ENCODE data around the gene LLGL2. TPM values are rescaled to one million over a fixed set of nuclear protein-coding genes. Genes with fewer than 3 reads are reported as not detected.

Gene LLGL2
- total RNA-seq, 4 donors from 2014 or later = 326 to 1,573 (median 641) TPM

GRCh38 chr17:75512926-75513640 is 12.4 kb upstream of the LLGL2 start:
- Histone ChIP-seq H3K4me1 (peaks cover 32 to 56% (median 48%) of the 10 kb centered on the region in 4 donors), H3K27ac (peak overlapping the region in 3 of 4 donors; percentile 44 to 93 (median 87)), H3K4me3 (peak overlapping the region in 1 of 4 donors; percentile 96), H3K27me3 (no peaks in the 10 kb centered on the region), H3K36me3 (no peaks in the 10 kb centered on the region), H3K9me3 (no peaks in the 10 kb centered on the region)
- 65% methylated on average over 10 of the region's 10 CpGs; no CpG with 5 or more reads in 1 of the 2 donors for WGBS, 2 donors (ENCODE audit: low coverage in 1 of 2)
- TF ChIP-seq EP300 (IDR thresholded peaks at IDR 0.05; ENCODE audit: low read depth) = no peak
- no peak for TF ChIP-seq CTCF (IDR thresholded peaks at IDR 0.05)
- TF ChIP-seq POLR2AphosphoS5 (IDR thresholded peaks at IDR 0.05) = no peak
- TF ChIP-seq POLR2A (IDR thresholded peaks at IDR 0.05) = no peak
- in situ Hi-C loops (cut with MboI; ENCODE audit: low pct_ligation_motif_present in 1 of 4, low pct_unique_long_range_greater_than_20kb in 1 of 4, low sequenced_read_pairs in 3 of 4) (loop anchor here in 1 of 4 donors (10.0 kb wide), 1 partner anchor 88 kb away; no protein-coding TSS in a partner anchor), intact Hi-C loops (cut with DNase I; ENCODE audit: low total_unique reads) (loop anchor here (5.0 kb wide), 1 partner anchor 86 kb away; no protein-coding TSS in a partner anchor)
- DNase-seq = no peak

DNA sequence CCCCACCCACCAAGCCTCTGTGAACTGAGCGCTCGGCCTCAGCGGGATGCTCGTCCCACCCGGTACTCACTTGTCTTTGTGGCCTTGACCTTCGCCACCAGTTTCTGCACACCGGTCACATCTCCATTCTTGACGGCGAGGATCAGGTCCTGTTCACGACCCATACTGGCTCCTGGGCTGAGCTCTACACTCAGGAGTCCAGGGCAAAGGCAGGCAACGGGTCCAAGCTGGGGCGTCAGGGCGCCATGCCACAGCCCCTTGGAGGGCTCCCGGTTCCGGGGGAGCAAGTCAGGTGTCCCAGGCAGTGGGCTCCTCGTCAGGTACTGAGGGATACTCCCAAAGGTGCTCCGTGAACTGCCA is 11.9 kb upstream of the LLGL2 start:
- no peak for DNase-seq
- Histone ChIP-seq H3K4me3 (peak overlapping the region in 1 of 4 donors; percentile 96), H3K9me3 (no peaks in the 10 kb centered on the region), H3K27ac (peak overlapping the region; percentile 87 to 93 (median 90)), H3K36me3 (no peaks in the 10 kb centered on the region), H3K4me1 (peaks cover 28 to 62% (median 48%) of the 10 kb centered on the region in 4 donors), H3K27me3 (no peaks in the 10 kb centered on the region)
- TF ChIP-seq POLR2A (IDR thresholded peaks at IDR 0.05) (no peak), CTCF (IDR thresholded peaks at IDR 0.05) (no peak), POLR2AphosphoS5 (IDR thresholded peaks at IDR 0.05) (no peak), EP300 (IDR thresholded peaks at IDR 0.05; ENCODE audit: low read depth) (no peak)
- in situ Hi-C loops (cut with MboI; ENCODE audit: low pct_ligation_motif_present in 1 of 4, low pct_unique_long_range_greater_than_20kb in 1 of 4, low sequenced_read_pairs in 3 of 4) (loop anchor here in 1 of 4 donors (10.0 kb wide), 1 partner anchor 89 kb away; no protein-coding TSS in a partner anchor), intact Hi-C loops (cut with DNase I; ENCODE audit: low total_unique reads) (loop anchor here (5.0 kb wide), 1 partner anchor 86 kb away; no protein-coding TSS in a partner anchor)
- 94% methylated on average over 17 of the region's 17 CpGs; no CpG with 5 or more reads in 1 of the 2 donors for WGBS, 2 donors (ENCODE audit: low coverage in 1 of 2)

DNA sequence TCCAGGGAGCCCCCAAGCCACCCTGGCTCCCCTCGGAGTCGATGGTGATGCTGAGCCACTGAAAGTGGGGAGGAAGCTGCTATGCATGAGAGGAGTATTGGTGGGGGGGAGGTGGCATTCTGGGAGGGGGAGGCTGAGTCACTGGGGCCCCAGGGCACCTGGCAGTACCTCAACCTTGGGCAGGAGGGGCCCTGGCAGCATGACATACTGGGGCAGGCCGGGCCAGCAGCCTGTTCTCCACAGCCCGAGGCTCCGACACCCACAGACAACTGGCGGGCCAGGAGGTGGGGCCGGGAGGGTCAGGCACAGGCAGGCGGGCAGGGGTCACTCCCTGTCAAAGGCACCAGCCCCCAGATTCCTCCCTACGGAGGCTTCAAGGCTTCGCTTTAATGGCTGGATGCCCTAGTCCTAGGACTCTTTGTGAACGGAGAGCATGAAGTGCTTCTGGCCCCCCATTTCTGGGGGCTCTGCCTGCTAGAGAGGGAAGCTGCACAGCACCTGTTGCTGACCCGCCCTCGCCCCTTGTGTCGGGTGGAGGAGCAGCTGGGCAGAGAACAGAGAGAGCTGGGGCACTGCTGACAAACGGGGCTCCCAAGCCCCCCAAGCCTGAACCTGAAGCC is 11.1 kb upstream of the LLGL2 start:
- in situ Hi-C loops (cut with MboI; ENCODE audit: low pct_ligation_motif_present in 1 of 4, low pct_unique_long_range_greater_than_20kb in 1 of 4, low sequenced_read_pairs in 3 of 4) (loop anchor here in 1 of 4 donors (10.0 kb wide), 1 partner anchor 90 kb away; no protein-coding TSS in a partner anchor), intact Hi-C loops (cut with DNase I; ENCODE audit: low total_unique reads) (loop anchor here (5.0 kb wide), 1 partner anchor 87 kb away; no protein-coding TSS in a partner anchor)
- 29% methylated on average over 15 of the region's 15 CpGs; no CpG with 5 or more reads in 1 of the 2 donors for WGBS, 2 donors (ENCODE audit: low coverage in 1 of 2)

More for the DNA sequence above, 11.1 kb upstream of the LLGL2 start:
- no peak for TF ChIP-seq CTCF (IDR thresholded peaks at IDR 0.05)
- TF ChIP-seq POLR2AphosphoS5 (IDR thresholded peaks at IDR 0.05) = no peak
- H3K4me1 ChIP-seq = peaks cover 22 to 59% (median 44%) of the 10 kb centered on the region in 4 donors
- peak; percentile 26 for DNase-seq
- peak overlapping the region; percentile 73 to 96 (median 92) for H3K4me3 ChIP-seq
- H3K9me3 ChIP-seq = no peaks in the 10 kb centered on the region
- H3K27ac ChIP-seq = peak overlapping the region; percentile 87 to 93 (median 90)
- no peaks in the 10 kb centered on the region for H3K27me3 ChIP-seq
- no peaks in the 10 kb centered on the region for H3K36me3 ChIP-seq

All from transverse colon (tissue), 4 donors.